CD4-positive, alpha-beta T cell (primary cell): ENCODE results near the gene CADM2. TPM values are rescaled to one million over a fixed set of nuclear protein-coding genes. Genes with fewer than 3 reads are reported as not detected.

ENCODE experiments used
- ATAC-seq: fragments of 200-7000 bp; cut with Tn5 transposase; one replicate; pipeline ENCODE4 v1.10.0; 2022; ENCODE audit warnings: mild to moderate bottlenecking; ENCODE audit not compliant: poor library complexity
- CTCF ChIA-PET: fragments of 350-600 bp; sonication (Branson Sonifier 250); formaldehyde crosslinking; loops from one replicate; lab custom pipeline; 2021; ENCODE audit warnings: antibody characterized with exemption, inconsistent platforms; lab: Charles Lee
- POLR2A ChIA-PET: fragments of 350-600 bp; sonication (Branson Sonifier 250); formaldehyde crosslinking; loops from one replicate; lab custom pipeline; 2021; ENCODE audit warnings: antibody characterized with exemption, inconsistent platforms; lab: Charles Lee
- DNase-seq, 14 experiments: peaks; one replicate each; pipeline ENCODE4 v3.0.0-alpha.2; 2013 to 2020; ENCODE audit warnings: mixed read lengths in 2 of 14
- H3K27ac ChIP-seq, 2 donors: one replicate each; pipeline versions ENCODE4 v1.5.1 to v1.7.0; 2013; ENCODE audit warnings: low read length in 2 of 2, low read depth in 1 of 2, mild to moderate bottlenecking in 1 of 2
- H3K27me3 ChIP-seq, 2 experiments: 1 replicate in 1 of 2; 2 replicates in 1 of 2; pipeline versions ENCODE4 v1.6.1 to v1.7.0; 2013; ENCODE audit warnings: low read length in 2 of 2, control low read depth in 1 of 2, mild to moderate bottlenecking in 1 of 2, moderate library complexity in 1 of 2; ENCODE audit not compliant: insufficient read depth in 2 of 2, control insufficient read depth in 1 of 2
- H3K36me3 ChIP-seq: one replicate; pipeline ENCODE4 v1.6.1; 2013; ENCODE audit warnings: low read length, control low read depth; ENCODE audit not compliant: insufficient read depth
- H3K4me1 ChIP-seq: one replicate; pipeline ENCODE4 v1.6.1; 2013; ENCODE audit warnings: low read length, control low read depth; ENCODE audit not compliant: insufficient read depth
- H3K4me3 ChIP-seq: one replicate; pipeline ENCODE4 v1.5.1; 2013; ENCODE audit warnings: mild to moderate bottlenecking, low read length, moderate library complexity
- H3K9me3 ChIP-seq, 2 experiments: 1 replicate in 1 of 2; 2 replicates in 1 of 2; pipeline versions ENCODE4 v1.6.1 to v1.7.0; 2013; ENCODE audit warnings: low read length in 2 of 2, mild to moderate bottlenecking in 2 of 2, control low read depth in 1 of 2, moderate library complexity in 1 of 2; ENCODE audit not compliant: control insufficient read depth in 1 of 2, insufficient read depth in 1 of 2
- H3K27ac Mint-ChIP-seq: one replicate; pipeline ENCODE4 v1.8.0; 2020; ENCODE audit warnings: mixed read lengths
- H3K27me3 Mint-ChIP-seq: one replicate; pipeline ENCODE4 v1.8.0; 2021; ENCODE audit warnings: mixed read lengths
- H3K36me3 Mint-ChIP-seq: one replicate; pipeline ENCODE4 v1.8.0; 2021; ENCODE audit warnings: low read depth, mixed read lengths
- H3K4me1 Mint-ChIP-seq: one replicate; pipeline ENCODE4 v1.8.0; 2021; ENCODE audit warnings: low read depth, mixed read lengths
- H3K4me3 Mint-ChIP-seq: one replicate; pipeline ENCODE4 v1.8.0; 2020; ENCODE audit warnings: mild to moderate bottlenecking, mixed read lengths
- H3K9me3 Mint-ChIP-seq: one replicate; pipeline ENCODE4 v1.8.0; 2020; ENCODE audit warnings: mixed read lengths
- CTCF ChIP-seq: fragments of 200-600 bp; IDR thresholded peaks from one replicate; pipeline ENCODE4 v1.8.0; 2022; ENCODE audit warnings: antibody characterized with exemption, mild to moderate bottlenecking
- intact Hi-C, 2 experiments: fragments of 100-400 bp; cut with DNase I in 1 of 2; cut with micrococcal nuclease in 1 of 2; formaldehyde crosslinking; loops; one replicate each; pipeline versions ENCODE4 v1.15.1 to v1.9.0; 2023 to 2025; cut with DNase I, micrococcal nuclease
- total RNA-seq, 174 experiments: library from RNA in 2 of 174; stranded (reverse) in 2 of 174; gene quantifications; one replicate each; pipeline ENCODE4 v1.2.3 and lab custom pipeline; 2021 to 2026

CADM2 gene
- total RNA-seq, 2 experiments from 2014 or later = 0.03 to 0.11 TPM

- DNase-seq (no peak), ATAC-seq (no peak)
- ChIA-PET POLR2A (no interaction called here), CTCF (no interaction called here)
- Histone ChIP-seq H3K27me3 (no peaks in the 10 kb centered on the region), H3K36me3 (no peaks in the 10 kb centered on the region), H3K27ac (no peak overlapping the region), H3K4me3 (no peak overlapping the region), H3K9me3 (no peaks in the 10 kb centered on the region), H3K4me1 (no peaks in the 10 kb centered on the region)
- no peaks in the 10 kb centered on the region for H3K36me3 Mint-ChIP-seq
- H3K27ac Mint-ChIP-seq = no peak overlapping the region
- TF ChIP-seq CTCF = no peak
- no peaks in the 10 kb centered on the region for H3K4me1 Mint-ChIP-seq
- no peaks in the 10 kb centered on the region for H3K9me3 Mint-ChIP-seq
- H3K27me3 Mint-ChIP-seq = no peaks in the 10 kb centered on the region
- no peak overlapping the region for H3K4me3 Mint-ChIP-seq
- intact Hi-C loops = no loop called here
These were observed 633.5 kb downstream of the CADM2 start for GRCh38 chr3:85592256-85592655.

GRCh38 chr3:85594676-85595075, 635.9 kb downstream of the CADM2 start:
- Histone ChIP-seq H3K27ac (no peak overlapping the region), H3K9me3 (no peaks in the 10 kb centered on the region), H3K4me3 (no peak overlapping the region), H3K36me3 (no peaks in the 10 kb centered on the region), H3K4me1 (no peaks in the 10 kb centered on the region), H3K27me3 (no peaks in the 10 kb centered on the region)
- DNase-seq (no peak), ATAC-seq (no peak)
- Mint-ChIP-seq H3K9me3 (no peaks in the 10 kb centered on the region), H3K27ac (no peak overlapping the region), H3K36me3 (no peaks in the 10 kb centered on the region), H3K4me3 (no peak overlapping the region), H3K4me1 (no peaks in the 10 kb centered on the region), H3K27me3 (no peaks in the 10 kb centered on the region)
- no peak for TF ChIP-seq CTCF
- intact Hi-C loops = no loop called here
- CTCF ChIA-PET = no interaction called here
- POLR2A ChIA-PET = no interaction called here

- no peak overlapping the region for H3K27ac ChIP-seq
- Mint-ChIP-seq H3K4me3 (no peak overlapping the region), H3K36me3 (no peaks in the 10 kb centered on the region), H3K9me3 (peaks cover 4% of the 10 kb centered on the region), H3K27me3 (no peaks in the 10 kb centered on the region), H3K27ac (no peak overlapping the region), H3K4me1 (no peaks in the 10 kb centered on the region)
- no peak overlapping the region for H3K4me3 ChIP-seq
- ChIA-PET CTCF (no interaction called here), POLR2A (no interaction called here)
- no peaks in the 10 kb centered on the region for H3K27me3 ChIP-seq
- no peaks in the 10 kb centered on the region for H3K9me3 ChIP-seq
- ATAC-seq (no peak), DNase-seq (no peak)
- no peaks in the 10 kb centered on the region for H3K4me1 ChIP-seq
- no peak for TF ChIP-seq CTCF
- intact Hi-C loops = no loop called here
- H3K36me3 ChIP-seq = no peaks in the 10 kb centered on the region
These were observed 644.6 kb downstream of the CADM2 start for GRCh38 chr3:85603378-85603777.
